ENCODE measurements around the gene C11orf42. TPM values are rescaled to one million over a fixed set of nuclear protein-coding genes. Genes with fewer than 3 reads are reported as not detected.

The C11orf42 gene
- total RNA-seq, 1 donor from 2014 or later = not detected

- H3K36me3 ChIP-seq = no peaks in the 10 kb centered on the region
- H3K4me3 ChIP-seq = no peak overlapping the region
- H3K9me3 ChIP-seq (replicated peaks) = peaks cover 6% of the 10 kb centered on the region
- DNase-seq = no peak
- H3K27me3 ChIP-seq (ENCODE audit: low read depth) = no peaks in the 10 kb centered on the region
- H3K27ac ChIP-seq (replicated peaks) = no peak overlapping the region
- H3K4me1 ChIP-seq = no peaks in the 10 kb centered on the region
- TF ChIP-seq, protein P1, sequence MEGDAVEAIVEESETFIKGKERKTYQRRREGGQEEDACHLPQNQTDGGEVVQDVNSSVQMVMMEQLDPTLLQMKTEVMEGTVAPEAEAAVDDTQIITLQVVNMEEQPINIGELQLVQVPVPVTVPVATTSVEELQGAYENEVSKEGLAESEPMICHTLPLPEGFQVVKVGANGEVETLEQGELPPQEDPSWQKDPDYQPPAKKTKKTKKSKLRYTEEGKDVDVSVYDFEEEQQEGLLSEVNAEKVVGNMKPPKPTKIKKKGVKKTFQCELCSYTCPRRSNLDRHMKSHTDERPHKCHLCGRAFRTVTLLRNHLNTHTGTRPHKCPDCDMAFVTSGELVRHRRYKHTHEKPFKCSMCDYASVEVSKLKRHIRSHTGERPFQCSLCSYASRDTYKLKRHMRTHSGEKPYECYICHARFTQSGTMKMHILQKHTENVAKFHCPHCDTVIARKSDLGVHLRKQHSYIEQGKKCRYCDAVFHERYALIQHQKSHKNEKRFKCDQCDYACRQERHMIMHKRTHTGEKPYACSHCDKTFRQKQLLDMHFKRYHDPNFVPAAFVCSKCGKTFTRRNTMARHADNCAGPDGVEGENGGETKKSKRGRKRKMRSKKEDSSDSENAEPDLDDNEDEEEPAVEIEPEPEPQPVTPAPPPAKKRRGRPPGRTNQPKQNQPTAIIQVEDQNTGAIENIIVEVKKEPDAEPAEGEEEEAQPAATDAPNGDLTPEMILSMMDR (IDR thresholded peaks at IDR 0.05; ENCODE audit: borderline replicate concordance) = no peak
- intact Hi-C loops (cut with micrococcal nuclease) = no loop called here
Measured at GRCh38 chr11:6194065-6194581, 11.2 kb upstream of the C11orf42 start.

DNA sequence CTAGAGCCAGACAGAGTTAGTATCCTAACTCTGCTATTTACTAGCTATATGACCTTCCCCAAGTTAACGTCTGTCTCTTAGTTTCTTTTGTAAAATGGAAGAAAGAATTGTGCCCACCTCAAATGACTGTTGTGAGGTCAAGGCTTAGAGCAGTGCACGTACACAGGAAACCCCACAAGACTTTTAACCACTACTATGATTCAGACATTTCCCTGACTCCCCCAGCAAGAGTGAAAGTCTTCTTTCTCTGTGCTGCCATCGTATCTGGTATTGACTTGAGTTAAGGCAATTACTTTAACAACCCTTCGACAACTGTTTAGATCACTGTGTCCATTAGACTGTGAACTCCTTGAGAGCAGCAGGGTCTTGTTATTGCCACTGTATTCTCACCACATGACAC is 9.0 kb upstream of the C11orf42 start:
- TF ChIP-seq, protein P1 (IDR thresholded peaks at IDR 0.05; ENCODE audit: borderline replicate concordance) = no peak
- Histone ChIP-seq H3K4me1 (no peaks in the 10 kb centered on the region), H3K27ac (replicated peaks) (no peak overlapping the region), H3K36me3 (no peaks in the 10 kb centered on the region), H3K27me3 (ENCODE audit: low read depth) (no peaks in the 10 kb centered on the region), H3K4me3 (no peak overlapping the region), H3K9me3 (replicated peaks) (no peaks in the 10 kb centered on the region)
- intact Hi-C loops (cut with micrococcal nuclease) = no loop called here
- no peak for DNase-seq

- peaks cover 4% of the 10 kb centered on the region for H3K36me3 ChIP-seq
- no peak for DNase-seq
- no peak overlapping the region for H3K27ac ChIP-seq (replicated peaks)
- H3K27me3 ChIP-seq (ENCODE audit: low read depth) = no peaks in the 10 kb centered on the region
- no peaks in the 10 kb centered on the region for H3K9me3 ChIP-seq (replicated peaks)
- no peak overlapping the region for H3K4me3 ChIP-seq
- intact Hi-C loops (cut with micrococcal nuclease) = no loop called here
- H3K4me1 ChIP-seq = no peaks in the 10 kb centered on the region
- TF ChIP-seq, protein P1 (IDR thresholded peaks at IDR 0.05; ENCODE audit: borderline replicate concordance) = no peak
Measured at GRCh38 chr11:6197466-6198200, 7.7 kb upstream of the C11orf42 start.

DNA sequence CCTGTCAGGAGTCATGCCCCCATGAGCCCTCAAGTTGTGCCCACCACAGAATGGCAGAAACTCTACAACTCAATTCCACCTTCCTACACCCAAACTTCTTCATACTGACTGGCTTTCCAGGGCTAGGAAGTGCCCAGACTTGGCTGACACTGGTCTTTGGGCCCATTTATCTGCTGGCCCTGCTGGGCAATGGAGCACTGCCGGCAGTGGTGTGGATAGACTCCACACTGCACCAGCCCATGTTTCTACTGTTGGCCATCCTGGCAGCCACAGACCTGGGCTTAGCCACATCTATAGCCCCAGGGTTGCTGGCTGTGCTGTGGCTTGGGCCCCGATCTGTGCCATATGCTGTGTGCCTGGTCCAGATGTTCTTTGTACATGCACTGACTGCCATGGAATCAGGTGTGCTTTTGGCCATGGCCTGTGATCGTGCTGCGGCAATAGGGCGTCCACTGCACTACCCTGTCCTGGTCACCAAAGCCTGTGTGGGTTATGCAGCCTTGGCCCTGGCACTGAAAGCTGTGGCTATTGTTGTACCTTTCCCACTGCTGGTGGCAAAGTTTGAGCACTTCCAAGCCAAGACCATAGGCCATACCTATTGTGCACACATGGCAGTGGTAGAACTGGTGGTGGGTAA is 6.1 kb upstream of the C11orf42 start, which contains the start of gene OR52W1:
OR52W1 (plus strand) TSS at position 51 of the 637 bp plus-strand sequence; CDS start at position 51, 0 bp downstream.
- H3K9me3 ChIP-seq (replicated peaks) = no peaks in the 10 kb centered on the region
- intact Hi-C loops (cut with micrococcal nuclease) = no loop called here
- TF ChIP-seq, protein P1 (IDR thresholded peaks at IDR 0.05; ENCODE audit: borderline replicate concordance) = no peak
- no peaks in the 10 kb centered on the region for H3K4me1 ChIP-seq
- H3K27me3 ChIP-seq (ENCODE audit: low read depth) = no peaks in the 10 kb centered on the region
- no peak within 1 kb of the TSS for H3K4me3 ChIP-seq
- peaks cover 4% of the 10 kb centered on the region for H3K36me3 ChIP-seq
- H3K27ac ChIP-seq (replicated peaks) = no peak within 1 kb of the TSS
- no peak for DNase-seq

DNA sequence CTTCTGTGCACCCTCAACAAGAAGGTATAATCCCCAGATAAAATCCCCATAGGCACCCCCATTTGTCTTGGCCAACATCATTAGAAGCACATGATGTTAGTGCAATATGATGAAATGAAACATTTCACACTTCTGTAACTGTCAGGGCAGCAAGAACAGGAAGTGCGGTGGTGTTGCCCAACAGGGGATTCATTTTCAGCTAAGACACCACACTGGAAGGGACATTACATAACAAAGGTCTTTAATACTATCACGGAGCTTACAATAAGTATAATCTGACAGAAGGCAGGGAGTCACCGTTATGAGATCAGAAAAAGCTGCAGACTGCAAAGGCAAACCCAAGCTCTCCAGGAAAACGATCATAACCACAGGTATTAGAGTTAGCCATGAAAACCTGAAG is 4.4 kb upstream of the C11orf42 start:
- Histone ChIP-seq H3K4me3 (no peak overlapping the region), H3K27ac (replicated peaks) (no peak overlapping the region), H3K27me3 (ENCODE audit: low read depth) (no peaks in the 10 kb centered on the region), H3K9me3 (replicated peaks) (no peaks in the 10 kb centered on the region), H3K4me1 (no peaks in the 10 kb centered on the region), H3K36me3 (peaks cover 18% of the 10 kb centered on the region)
- TF ChIP-seq, protein P1 (IDR thresholded peaks at IDR 0.05; ENCODE audit: borderline replicate concordance) = no peak
- peak; percentile 47 for DNase-seq
- intact Hi-C loops (cut with micrococcal nuclease) = no loop called here
